Psoas muscle (tissue), 8 donors: ENCODE measurements around the gene ADRA2C. TPM values are rescaled to one million over a fixed set of nuclear protein-coding genes. Genes with fewer than 3 reads are reported as not detected.

ENCODE experiments used
- ATAC-seq, 4 donors: fragments of 200-7000 bp; cut with Tn5 transposase; one replicate each; pipeline ENCODE4 v1.9.1; 2020; ENCODE audit warnings: moderate library complexity in 3 of 4, mild to moderate bottlenecking in 2 of 4
- DNase-seq, 2 donors: peaks; one replicate each; pipeline ENCODE4 v3.0.0-alpha.2; 2020
- H3K27ac ChIP-seq: fragments of 200-600 bp; one replicate; pipeline ENCODE4 v1.8.0; 2022
- H3K27me3 ChIP-seq, 3 donors: fragments of 200-600 bp in 1 of 3; one replicate each; pipeline versions ENCODE4 v1.6.1 to v1.8.0; 2013 to 2022; ENCODE audit warnings: low read length in 2 of 3, mild to moderate bottlenecking in 2 of 3, moderate library complexity in 1 of 3; ENCODE audit not compliant: insufficient read depth in 3 of 3
- H3K36me3 ChIP-seq, 2 donors: fragments of 200-600 bp in 1 of 2; one replicate each; pipeline versions ENCODE4 v1.6.1 to v1.8.0; 2013 to 2022; ENCODE audit warnings: low read depth in 1 of 2, mild to moderate bottlenecking in 1 of 2, moderate library complexity in 1 of 2; ENCODE audit not compliant: insufficient read depth in 1 of 2
- H3K4me1 ChIP-seq: fragments of 200-600 bp; one replicate; pipeline ENCODE4 v1.8.0; 2022
- H3K4me3 ChIP-seq: fragments of 200-600 bp; one replicate; pipeline ENCODE4 v1.8.0; 2022; ENCODE audit warnings: mild to moderate bottlenecking
- H3K9me3 ChIP-seq: fragments of 200-600 bp; one replicate; pipeline ENCODE4 v1.8.0; 2022
- WGBS, 3 donors: extraction: QIAGEN DNeasy Blood & Tissue Kit; methylation state at CpG; one replicate each; pipeline versions ENCODE4 v1.1.6 to v1.1.7; 2013; 5-methylcytosine and 5-hydroxymethylcytosine counted together
- intact Hi-C, 2 donors: fragments of 100-400 bp; cut with DNase I; formaldehyde crosslinking; loops; one replicate each; pipeline versions ENCODE4 v1.11.0 to v1.14.2; 2022
- polyA plus RNA-seq, 3 donors: library from polyadenylated mRNA; stranded (reverse); fragments of 200-250 nt; gene quantifications; one replicate each; pipeline ENCODE4 v1.2.3, GENCODE V29; 2013
- total RNA-seq, 4 donors: library from RNA; stranded (reverse); fragmentation: NEBNext Ultra II Directional in 2 of 4; extraction: Animal tissue kit (Norgen Biotek cat#: 25700) in 2 of 4; gene quantifications; one replicate each; pipeline versions ENCODE4 v1.2.1 to v1.2.4, GENCODE V29; 2021 to 2023
- TF ChIP-seq, protein P1 (sequence below): fragments of 200-600 bp; IDR thresholded peaks from one replicate; pipeline ENCODE4 v1.8.0; 2022; ENCODE audit warnings: antibody characterized with exemption
- donor health status: healthy with polysubstance abuse.
- donor health status: DM: no; HTN: no; CAD: no; lungs with moderate emphysema.
- donor health status: Bipolar disorder and iron deficiency.
- donor health status: healthy.
- donor health status: DM: yes; HTN: yes; CAD: no.
- donor health status: DM: no; HTN: no; CAD: no.
- donor health status: DM: no; HTN: no; CAD: no.
- donor health status: DM: yes; HTN: yes; CAD: no.

Gene ADRA2C
- total and polyA plus RNA-seq, 7 donors = 1.8 to 5.0 (median 3.8) TPM

DNA sequence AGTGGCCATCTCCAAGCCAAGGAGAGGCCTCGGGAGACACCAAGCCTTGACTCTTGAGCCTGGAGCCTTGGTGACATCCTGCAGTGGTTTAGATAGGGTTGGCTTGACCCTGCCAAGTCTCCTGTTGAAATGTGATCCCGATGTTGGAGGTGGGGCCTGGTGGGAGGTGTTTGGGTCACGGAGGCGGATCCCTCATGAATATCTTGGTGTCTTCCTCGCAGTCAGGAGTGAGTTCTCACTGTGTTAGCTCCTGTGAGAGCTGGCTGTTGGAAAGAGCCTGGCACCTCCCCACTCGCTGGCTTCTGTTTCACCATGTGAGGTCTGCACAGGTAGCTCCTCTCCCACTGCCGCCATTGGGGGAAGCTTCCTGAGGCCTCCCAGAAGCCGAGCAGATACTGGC, 38.8 kb downstream of the ADRA2C start:
- TF ChIP-seq, protein P1, sequence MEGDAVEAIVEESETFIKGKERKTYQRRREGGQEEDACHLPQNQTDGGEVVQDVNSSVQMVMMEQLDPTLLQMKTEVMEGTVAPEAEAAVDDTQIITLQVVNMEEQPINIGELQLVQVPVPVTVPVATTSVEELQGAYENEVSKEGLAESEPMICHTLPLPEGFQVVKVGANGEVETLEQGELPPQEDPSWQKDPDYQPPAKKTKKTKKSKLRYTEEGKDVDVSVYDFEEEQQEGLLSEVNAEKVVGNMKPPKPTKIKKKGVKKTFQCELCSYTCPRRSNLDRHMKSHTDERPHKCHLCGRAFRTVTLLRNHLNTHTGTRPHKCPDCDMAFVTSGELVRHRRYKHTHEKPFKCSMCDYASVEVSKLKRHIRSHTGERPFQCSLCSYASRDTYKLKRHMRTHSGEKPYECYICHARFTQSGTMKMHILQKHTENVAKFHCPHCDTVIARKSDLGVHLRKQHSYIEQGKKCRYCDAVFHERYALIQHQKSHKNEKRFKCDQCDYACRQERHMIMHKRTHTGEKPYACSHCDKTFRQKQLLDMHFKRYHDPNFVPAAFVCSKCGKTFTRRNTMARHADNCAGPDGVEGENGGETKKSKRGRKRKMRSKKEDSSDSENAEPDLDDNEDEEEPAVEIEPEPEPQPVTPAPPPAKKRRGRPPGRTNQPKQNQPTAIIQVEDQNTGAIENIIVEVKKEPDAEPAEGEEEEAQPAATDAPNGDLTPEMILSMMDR = no peak
- Histone ChIP-seq H3K4me3 (no peak overlapping the region), H3K36me3 (no peaks in the 10 kb centered on the region), H3K27ac (no peak overlapping the region), H3K9me3 (no peaks in the 10 kb centered on the region), H3K27me3 (peaks cover 0 to 57% (median 9%) of the 10 kb centered on the region in 3 donors), H3K4me1 (no peaks in the 10 kb centered on the region)
- DNase-seq = no peak
- no peak for ATAC-seq
- intact Hi-C loops = no loop called here
- 90 to 97% (median 93%) methylated on average over 8 of the region's 8 CpGs for WGBS, 3 donors

DNA sequence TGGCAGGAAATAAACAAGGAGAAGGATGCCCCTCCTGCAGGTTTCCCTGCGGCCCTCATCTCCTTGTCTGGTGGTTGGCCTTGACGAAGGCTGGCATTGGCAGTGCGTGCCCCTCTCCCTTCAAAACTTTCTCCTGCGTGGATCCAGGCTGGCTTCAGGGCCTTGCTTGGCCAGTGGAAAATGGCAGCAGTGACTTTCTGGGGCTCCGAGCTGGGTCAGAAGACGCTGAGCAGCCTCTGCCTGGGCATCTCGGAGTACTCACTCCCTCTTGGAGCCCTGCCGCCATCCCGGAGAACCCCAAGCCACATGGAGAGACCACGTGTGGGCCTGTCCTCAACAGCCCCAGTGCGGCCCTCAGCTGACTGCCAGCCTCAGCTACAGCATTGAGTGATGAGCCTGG, 39.5 kb downstream of the ADRA2C start:
- H3K9me3 ChIP-seq = no peaks in the 10 kb centered on the region
- peaks cover 0 to 50% (median 9%) of the 10 kb centered on the region in 3 donors for H3K27me3 ChIP-seq
- H3K4me1 ChIP-seq = no peaks in the 10 kb centered on the region
- ATAC-seq (no peak), DNase-seq (no peak)
- WGBS, 3 donors = 90 to 95% (median 94%) methylated on average over 11 of the region's 11 CpGs
- intact Hi-C loops = no loop called here
- no peak overlapping the region for H3K27ac ChIP-seq
- H3K36me3 ChIP-seq = no peaks in the 10 kb centered on the region
- TF ChIP-seq, protein P1 = no peak
- no peak overlapping the region for H3K4me3 ChIP-seq

DNA sequence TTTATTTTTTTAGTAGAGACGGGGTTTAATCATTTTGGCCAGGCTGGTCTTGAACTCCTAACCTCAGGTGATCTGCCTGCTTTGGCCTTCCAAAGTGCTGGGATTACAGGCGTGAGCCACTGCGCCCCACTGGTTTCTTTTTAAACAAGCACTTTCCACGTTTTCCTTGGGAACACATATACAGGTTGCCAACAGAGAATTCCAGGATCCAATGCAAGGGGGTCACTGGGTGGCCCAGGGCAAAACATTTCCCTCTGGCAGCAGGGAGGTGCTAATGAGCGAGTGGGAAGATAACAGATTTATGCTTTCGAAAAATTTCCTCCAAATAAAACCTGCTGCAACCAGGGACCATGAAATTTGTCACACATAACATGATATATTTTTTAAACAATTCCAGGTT, 41.1 kb downstream of the ADRA2C start:
- Histone ChIP-seq H3K36me3 (no peaks in the 10 kb centered on the region), H3K27ac (no peak overlapping the region), H3K4me3 (no peak overlapping the region), H3K9me3 (no peaks in the 10 kb centered on the region), H3K4me1 (no peaks in the 10 kb centered on the region), H3K27me3 (peaks cover 0 to 36% (median 4%) of the 10 kb centered on the region in 3 donors)
- 41 to 56% (median 52%) methylated on average over 6 of the region's 6 CpGs for WGBS, 3 donors
- intact Hi-C loops = no loop called here
- TF ChIP-seq, protein P1 = no peak
- ATAC-seq (no peak), DNase-seq (no peak)

DNA sequence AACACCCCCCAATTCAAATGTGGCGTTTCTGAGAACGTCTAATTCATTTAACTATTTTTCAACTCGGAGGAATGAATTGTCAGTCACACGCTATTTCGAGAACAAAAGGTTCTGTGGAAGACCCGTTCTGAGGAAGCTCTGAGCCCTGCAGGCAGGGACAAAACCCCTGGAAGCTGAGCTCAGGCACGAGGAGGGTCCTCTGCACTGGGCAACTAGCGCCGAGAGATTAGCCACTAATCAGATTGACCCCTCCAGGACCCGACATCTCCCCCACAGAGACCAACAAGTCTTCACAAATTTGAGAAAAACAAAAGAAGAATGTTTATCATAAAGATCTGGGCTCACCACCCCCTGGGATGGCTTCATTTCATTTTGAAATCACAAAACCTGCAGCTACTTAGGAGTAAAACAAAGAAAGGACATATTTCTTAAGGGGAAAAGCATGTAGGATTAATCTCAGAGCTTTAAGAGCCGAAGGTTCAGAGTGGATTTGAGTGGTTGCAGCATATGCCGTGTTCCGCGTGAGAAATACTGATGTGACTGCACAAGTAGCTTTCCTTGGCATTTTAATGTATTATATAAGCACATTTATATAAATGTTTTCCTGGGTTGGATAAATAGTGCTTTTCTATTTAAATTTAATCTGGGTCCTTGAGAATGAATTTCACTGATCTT, 41.8 kb downstream of the ADRA2C start:
- H3K36me3 ChIP-seq = no peaks in the 10 kb centered on the region
- H3K4me1 ChIP-seq = no peaks in the 10 kb centered on the region
- H3K9me3 ChIP-seq = no peaks in the 10 kb centered on the region
- DNase-seq = no peak
- intact Hi-C loops = no loop called here
- H3K27me3 ChIP-seq = peaks cover 0 to 31% (median 4%) of the 10 kb centered on the region in 3 donors
- H3K4me3 ChIP-seq = no peak overlapping the region
- no peak for ATAC-seq
- WGBS, 3 donors = 15 to 21% (median 16%) methylated on average over 14 of the region's 14 CpGs
- TF ChIP-seq, protein P1 = no peak
- no peak overlapping the region for H3K27ac ChIP-seq

DNA sequence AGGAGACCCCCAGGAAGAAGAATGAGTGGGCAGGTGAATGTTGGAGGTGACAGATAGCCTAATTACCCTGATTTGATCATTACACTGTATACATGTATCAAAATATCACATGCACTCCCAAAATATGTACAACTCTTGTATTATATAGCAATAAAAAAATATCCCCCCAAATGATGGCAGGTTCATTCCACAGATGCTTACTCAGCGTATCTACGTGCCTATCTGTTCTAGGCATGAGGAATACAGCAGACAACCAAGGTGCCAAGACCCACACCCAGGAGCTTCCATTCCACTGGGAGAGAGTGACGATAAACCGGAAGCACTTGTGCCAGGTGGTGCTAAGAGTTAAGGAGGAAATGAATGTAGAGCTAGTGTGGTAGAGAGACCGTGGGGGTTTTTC, 42.4 kb downstream of the ADRA2C start:
- TF ChIP-seq, protein P1 = no peak
- ATAC-seq = no peak
- no peak for DNase-seq
- 46 to 51% (median 49%) methylated on average over 5 of the region's 5 CpGs for WGBS, 3 donors
- H3K4me1 ChIP-seq = no peaks in the 10 kb centered on the region
- H3K36me3 ChIP-seq = no peaks in the 10 kb centered on the region
- intact Hi-C loops = no loop called here
- no peaks in the 10 kb centered on the region for H3K9me3 ChIP-seq
- H3K27me3 ChIP-seq = peaks cover 0 to 30% (median 5%) of the 10 kb centered on the region in 3 donors
- no peak overlapping the region for H3K4me3 ChIP-seq
- no peak overlapping the region for H3K27ac ChIP-seq
